Right forelimb (tissue), 1 donor: Measurements from ENCODE around the gene GRM8.

ENCODE experiments used
- DNase-seq: peaks from one replicate; pipeline ENCODE4 v3.0.0-alpha.2; 2018

GRM8 gene

DNA sequence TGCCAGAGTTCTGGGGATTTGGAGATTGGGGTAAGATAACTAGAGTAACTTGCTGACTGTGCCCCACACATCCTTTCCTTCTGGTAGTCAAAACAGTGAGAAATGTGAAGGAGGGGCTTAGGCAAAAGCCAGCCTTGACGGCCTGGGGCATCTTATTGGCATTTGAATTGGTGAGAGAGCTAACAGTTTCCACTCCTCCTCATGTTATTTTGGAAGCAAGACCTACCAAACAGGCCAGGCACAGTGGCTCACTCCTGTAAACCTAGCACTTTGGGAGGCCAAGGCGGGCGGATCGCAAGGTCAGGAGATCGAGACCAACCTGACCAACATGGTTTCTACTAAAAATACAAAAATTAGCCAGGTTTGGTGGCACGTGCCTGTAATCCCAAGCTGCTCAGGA is 596.6 kb downstream of the GRM8 start:
- DNase-seq = no peak

GRCh38 chr7:126637538-126637937 is 615.2 kb downstream of the GRM8 start:
- DNase-seq = no peak

DNA sequence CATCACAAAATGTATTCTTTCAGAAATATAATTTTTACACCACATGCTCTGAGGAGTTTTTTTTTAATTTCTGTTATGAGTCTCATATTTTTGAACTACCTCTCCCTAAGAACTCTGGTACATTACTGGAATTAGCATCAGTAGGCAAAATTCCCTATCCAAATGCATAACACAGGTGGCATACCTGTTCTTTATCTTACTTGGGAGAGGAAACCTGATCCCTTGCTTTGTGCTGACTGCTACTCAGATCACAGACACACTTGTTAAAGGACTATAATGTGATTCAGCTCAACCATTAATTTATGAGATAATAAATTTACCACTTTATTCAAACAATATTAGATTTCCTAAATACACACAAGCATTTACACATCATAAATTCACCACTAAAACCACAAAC is 617.2 kb downstream of the GRM8 start:
- no peak for DNase-seq

DNA sequence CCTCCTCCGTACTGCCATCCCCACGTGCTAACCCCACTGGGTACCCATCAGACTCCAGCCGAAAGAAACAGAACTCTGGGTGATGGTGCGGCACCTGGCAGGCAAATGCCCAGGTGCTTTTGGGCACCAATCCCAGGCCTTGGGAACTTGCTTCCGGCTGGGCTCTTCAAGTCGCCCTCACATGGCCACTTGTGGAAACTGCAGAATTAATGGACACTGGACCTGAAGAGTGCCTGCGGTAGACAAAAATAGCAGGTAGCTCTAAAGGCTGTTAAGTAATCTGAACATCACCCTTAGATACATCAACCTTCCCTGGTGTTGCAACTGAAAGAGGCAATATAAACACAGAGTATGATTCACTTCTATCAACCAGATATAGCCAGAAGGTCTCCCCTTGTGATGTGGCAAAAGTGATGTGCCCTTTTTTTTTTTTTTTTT is 644.4 kb downstream of the GRM8 start:
- DNase-seq = no peak

DNA sequence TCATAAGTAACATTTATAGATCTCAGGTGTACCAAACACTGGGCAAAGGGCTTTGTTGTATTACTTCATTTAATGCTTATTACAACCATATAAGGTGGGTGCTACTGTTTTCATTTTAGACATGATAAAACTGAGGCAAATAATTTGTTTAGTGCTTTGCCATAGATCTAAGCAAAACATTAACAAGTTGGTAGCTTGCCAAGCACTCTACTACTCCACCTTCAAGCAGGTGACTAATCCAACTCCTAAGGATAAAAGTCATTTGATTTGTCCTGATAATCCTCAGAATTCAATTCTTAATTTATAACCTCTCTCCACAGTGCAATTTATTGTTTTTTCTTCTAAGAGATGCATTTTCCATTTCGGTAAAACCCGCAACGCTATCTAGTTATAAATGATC is 646.4 kb downstream of the GRM8 start:
- DNase-seq = no peak

GRCh38 chr7:126605553-126605952 is 647.2 kb downstream of the GRM8 start:
- no peak for DNase-seq

DNA sequence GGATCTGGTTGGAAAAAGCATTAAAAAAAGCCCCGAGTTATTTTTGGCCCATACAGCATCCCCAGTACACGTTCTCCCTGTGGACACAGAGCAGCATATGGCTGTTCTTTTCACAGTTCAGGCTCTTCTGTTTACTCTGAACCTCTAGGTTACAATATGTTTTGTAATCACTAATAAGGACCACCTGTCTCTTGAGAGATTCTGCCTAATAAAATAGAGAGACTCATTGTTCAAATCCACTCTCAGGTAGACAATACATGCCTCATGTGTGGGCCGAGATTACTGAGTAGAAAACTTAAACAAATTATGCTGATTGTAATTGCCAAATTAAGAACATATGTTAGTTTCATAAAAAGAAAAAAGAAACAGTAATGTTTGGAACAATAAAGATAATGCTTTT is 647.7 kb downstream of the GRM8 start:
- no peak for DNase-seq

- no peak for DNase-seq
Measured at GRCh38 chr7:126589068-126589684, 663.6 kb downstream of the GRM8 start.

DNA sequence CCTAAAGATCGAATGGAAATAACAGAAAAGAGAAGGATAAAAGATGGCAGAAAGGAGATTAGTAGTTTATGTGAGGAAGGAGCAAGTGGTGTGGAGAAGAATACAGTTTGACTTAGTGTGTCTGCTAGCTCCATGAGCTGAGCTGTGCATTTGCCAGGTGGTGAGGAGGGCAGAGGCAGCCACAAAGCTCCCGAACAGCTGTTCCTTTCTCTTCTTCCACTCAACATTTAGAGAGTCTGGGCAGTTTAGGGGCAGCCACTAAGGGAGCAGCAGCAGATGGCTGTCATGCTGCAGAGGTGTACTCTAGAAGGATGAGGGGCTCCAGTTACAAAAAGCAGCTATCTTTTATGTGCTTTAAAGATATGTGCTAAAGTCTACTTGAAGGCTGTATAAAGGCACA is 674.4 kb downstream of the GRM8 start:
- DNase-seq = no peak

GRCh38 chr7:126574276-126575250 is 678.2 kb downstream of the GRM8 start:
- DNase-seq = no peak

- no peak for DNase-seq
Measured at GRCh38 chr7:126570845-126571244, 681.9 kb downstream of the GRM8 start.

- no peak for DNase-seq
Measured at GRCh38 chr7:126569402-126569801, 683.3 kb downstream of the GRM8 start.

GRCh38 chr7:126557271-126557670 is 695.5 kb downstream of the GRM8 start:
- DNase-seq = no peak

GRCh38 chr7:126541406-126541805 is 711.3 kb downstream of the GRM8 start:
- no peak for DNase-seq

DNA sequence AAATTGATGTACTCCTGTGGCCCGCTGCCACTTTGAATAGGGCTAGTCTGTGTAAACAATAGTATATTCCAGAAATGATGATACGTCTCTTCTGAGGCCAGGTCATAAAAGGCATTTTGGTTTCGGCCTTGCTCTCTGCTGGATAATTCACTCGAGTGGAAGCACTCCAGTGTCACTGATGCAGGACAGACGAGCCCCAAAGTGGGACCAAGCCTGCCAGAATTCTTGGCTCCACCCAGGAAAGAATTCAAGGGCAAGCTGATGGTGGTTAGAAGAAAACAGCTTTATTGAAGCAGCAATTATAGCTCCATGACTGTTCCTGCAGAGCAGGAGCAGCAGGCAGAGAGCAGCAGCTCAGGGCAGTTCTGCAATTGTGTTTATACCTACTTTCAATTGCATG is 717.6 kb downstream of the GRM8 start:
- DNase-seq = no peak

DNA sequence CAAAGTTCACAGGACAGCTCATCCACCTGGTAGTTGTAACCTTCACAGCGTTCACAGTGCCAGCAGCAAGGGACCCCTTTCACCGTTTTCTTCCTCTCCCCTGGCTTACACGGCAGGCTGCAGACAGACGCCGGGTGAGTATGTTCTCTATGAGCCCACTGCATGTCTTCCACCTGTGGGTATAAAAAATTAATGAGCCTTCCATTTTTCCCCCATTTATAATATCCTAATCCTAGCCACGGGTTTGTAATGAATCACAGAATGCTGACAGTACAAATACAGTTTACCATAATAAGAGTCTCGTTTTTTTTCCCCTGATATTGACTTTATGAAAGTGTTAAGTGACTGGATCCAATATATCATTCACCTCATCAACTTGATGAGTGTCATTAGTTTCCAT is 719.0 kb downstream of the GRM8 start:
- no peak for DNase-seq

DNA sequence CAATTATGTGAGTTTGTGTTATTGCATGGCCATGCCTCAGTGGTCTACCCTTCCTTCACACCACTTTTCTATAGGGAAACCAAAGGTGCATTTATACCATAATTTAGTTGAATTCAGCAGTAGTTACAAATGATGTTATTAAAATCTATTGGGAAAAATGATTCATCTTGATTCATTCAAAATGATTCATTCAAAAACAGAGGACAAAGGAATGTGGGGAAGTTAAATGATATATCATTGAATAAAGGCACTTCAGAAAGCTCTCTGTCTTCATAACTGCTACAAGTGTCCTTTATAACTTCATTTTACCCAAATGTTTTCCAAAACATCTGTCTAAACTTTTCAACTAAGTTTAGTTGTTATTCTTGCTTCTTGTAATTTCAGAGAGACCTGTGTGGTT is 722.9 kb downstream of the GRM8 start:
- DNase-seq = no peak

DNA sequence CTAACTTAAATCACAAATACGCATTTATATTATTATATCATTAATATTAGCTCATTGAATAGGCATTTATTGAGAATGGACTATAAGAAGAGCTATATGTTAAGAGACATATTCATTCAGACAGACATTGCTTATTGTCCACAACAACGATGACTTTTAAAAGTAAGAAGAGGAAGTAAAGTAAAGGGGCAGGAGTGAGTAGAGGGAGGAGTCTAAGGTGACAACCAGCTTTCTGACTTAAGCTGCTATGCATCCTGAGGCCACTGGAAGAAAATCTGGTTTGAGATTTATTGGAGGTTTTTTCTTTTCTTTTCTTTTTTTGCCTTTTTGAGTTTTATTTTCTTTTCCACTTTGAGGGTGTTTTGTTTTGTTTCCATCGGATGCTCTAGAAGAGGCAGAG is 723.5 kb downstream of the GRM8 start:
- no peak for DNase-seq

DNA sequence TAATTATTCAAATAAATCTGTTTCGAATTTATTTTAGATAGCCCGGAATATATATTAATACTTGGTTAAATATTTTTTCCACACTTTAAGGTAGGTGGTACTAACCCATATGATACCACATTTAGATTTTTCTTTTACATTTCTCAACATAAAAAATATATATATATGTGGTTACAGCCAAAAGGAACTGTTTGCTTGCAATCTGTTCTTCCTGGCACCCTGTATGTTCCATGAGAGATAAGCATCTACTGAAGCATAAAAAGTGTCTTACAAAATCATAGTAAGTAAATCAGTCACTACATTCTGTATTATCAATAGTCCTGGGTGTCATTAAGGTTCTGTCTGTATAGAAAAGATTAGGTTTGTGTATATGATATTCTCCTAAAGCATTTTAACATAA is 726.8 kb downstream of the GRM8 start:
- DNase-seq = no peak

- DNase-seq = no peak
Measured at GRCh38 chr7:126524967-126525366, 727.8 kb downstream of the GRM8 start.

DNA sequence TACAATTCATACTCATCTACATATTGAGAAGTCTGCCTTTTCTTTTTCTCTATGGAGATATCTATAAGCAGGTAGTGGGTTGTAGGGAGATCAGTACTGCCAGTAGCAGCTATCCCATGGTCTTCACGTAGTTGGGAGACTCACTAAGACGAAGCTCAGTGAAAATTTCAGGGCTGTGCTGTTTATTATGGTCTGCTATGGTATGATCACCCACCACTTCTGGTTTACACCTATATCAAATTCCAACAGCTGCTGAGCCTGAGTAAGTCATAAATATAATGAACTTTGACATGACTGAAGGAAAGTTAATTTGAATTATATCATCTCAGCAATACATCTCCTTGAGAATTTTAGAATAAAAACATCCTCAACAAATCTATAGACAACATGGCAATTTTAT is 741.7 kb downstream of the GRM8 start:
- no peak for DNase-seq

DNA sequence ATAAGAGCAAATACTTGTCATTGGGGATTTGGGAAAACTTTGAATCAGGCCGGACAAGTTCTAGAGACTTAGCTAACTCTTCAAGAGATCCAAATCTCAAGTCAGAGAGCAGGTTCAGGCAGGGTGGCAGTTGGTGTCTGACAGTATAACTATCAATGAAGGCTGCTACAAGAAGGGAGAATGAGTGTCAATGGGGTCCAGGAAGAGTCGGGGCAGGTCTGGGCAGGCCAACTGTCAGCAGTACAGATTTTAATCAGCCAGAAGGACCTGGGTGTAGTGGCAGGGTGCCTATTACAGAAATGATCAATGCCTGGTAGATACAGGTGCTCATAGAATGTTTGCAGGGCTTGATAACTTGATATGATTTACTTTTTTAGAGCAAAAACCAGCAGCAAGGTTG is 751.1 kb downstream of the GRM8 start:
- no peak for DNase-seq

DNA sequence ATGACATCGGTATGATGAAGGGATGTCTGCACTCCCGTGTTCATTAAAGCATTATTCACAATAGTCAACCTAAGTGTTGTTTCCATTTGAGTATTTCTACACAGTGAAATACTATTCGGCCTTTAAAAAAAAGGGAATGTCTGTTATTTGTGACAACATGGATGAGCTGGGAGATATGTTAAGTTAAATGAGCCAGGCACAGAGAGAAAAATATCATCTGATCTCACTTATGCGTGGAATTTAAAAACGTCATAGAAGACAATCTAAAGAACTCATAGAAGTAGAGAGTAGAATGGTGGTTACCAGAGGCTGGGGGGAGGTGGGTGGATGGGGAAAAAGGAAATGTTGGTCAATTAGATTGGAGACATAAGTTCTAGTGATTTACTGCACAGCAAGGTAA is 753.3 kb downstream of the GRM8 start:
- no peak for DNase-seq

GRCh38 chr7:126495733-126496132 is 757.0 kb downstream of the GRM8 start:
- no peak for DNase-seq
